Brain microvascular endothelial cell (primary cell): Measurements from ENCODE around the gene MBTD1.
A peak's percentile ranks its signal among the peaks of the same experiment; 100 is the strongest.

ENCODE experiments used
- DNase-seq: peaks from one replicate; pipeline ENCODE4 v3.0.0-alpha.2; 2020
- H3K27ac ChIP-seq: fragments of 250-450 bp; sonication (Bioruptor Pico); 2 replicates; pipeline ENCODE4 v1.5.1; 2020; ENCODE audit warnings: mild to moderate bottlenecking, moderate library complexity
- H3K27me3 ChIP-seq: fragments of 250-450 bp; sonication (Bioruptor Pico); replicated peaks from 2 replicates; pipeline ENCODE4 v1.5.1; 2020; ENCODE audit warnings: mild to moderate bottlenecking
- H3K36me3 ChIP-seq: fragments of 250-450 bp; sonication (Bioruptor Pico); replicated peaks from 2 replicates; pipeline ENCODE4 v1.5.1; 2020; ENCODE audit warnings: mild to moderate bottlenecking
- H3K4me3 ChIP-seq: 2 replicates; pipeline ENCODE4 v1.5.1; 2011; ENCODE audit warnings: low read depth, mild to moderate bottlenecking, control low read depth, low read length, moderate library complexity
- CTCF ChIP-seq: IDR thresholded peaks from 2 replicates; pipeline ENCODE4 v1.5.1; 2011; ENCODE audit warnings: low read depth, mild to moderate bottlenecking, moderate library complexity, low read length, control low read depth, inconsistent platforms; ENCODE audit errors: missing control alignments
- in situ Hi-C: cut with HindIII; loops from 2 replicates; pipeline ENCODE4 v1.10.0; 2017; ENCODE audit warnings: low sequenced_read_pairs, low pct_ligation_motif_present

MBTD1 gene

GRCh38 chr17:51164911-51165679, 94.8 kb downstream of the MBTD1 start:
- no peak overlapping the region for H3K27ac ChIP-seq
- H3K36me3 ChIP-seq: peaks cover 50% of the 10 kb centered on the region
- in situ Hi-C loops: no loop called here
- H3K27me3 ChIP-seq: no peaks in the 10 kb centered on the region
- H3K4me3 ChIP-seq: peak overlapping the region; percentile 91
- TF ChIP-seq CTCF: no peak
- no peak for DNase-seq

GRCh38 chr17:51161541-51161940, 98.3 kb downstream of the MBTD1 start:
- no peak for TF ChIP-seq CTCF
- no peak overlapping the region for H3K27ac ChIP-seq
- H3K4me3 ChIP-seq: no peak overlapping the region
- peaks cover 50% of the 10 kb centered on the region for H3K36me3 ChIP-seq
- DNase-seq: no peak
- in situ Hi-C loops: no loop called here
- no peaks in the 10 kb centered on the region for H3K27me3 ChIP-seq

- no peak for DNase-seq
- H3K4me3 ChIP-seq: no peak overlapping the region
- no peak for TF ChIP-seq CTCF
- no peak overlapping the region for H3K27ac ChIP-seq
- in situ Hi-C loops: no loop called here
- no peaks in the 10 kb centered on the region for H3K27me3 ChIP-seq
- peaks cover 57% of the 10 kb centered on the region for H3K36me3 ChIP-seq
Observed at GRCh38 chr17:51159604-51160003, 100.2 kb downstream of the MBTD1 start.

GRCh38 chr17:51155416-51155815, 104.4 kb downstream of the MBTD1 start:
- Histone ChIP-seq H3K4me3 (no peak overlapping the region), H3K27ac (no peak overlapping the region), H3K36me3 (peaks cover 31% of the 10 kb centered on the region), H3K27me3 (no peaks in the 10 kb centered on the region)
- no peak for DNase-seq
- in situ Hi-C loops: no loop called here
- TF ChIP-seq CTCF: no peak

- Histone ChIP-seq H3K27me3 (no peaks in the 10 kb centered on the region), H3K4me3 (peak overlapping the region; percentile 95), H3K36me3 (peaks cover 22% of the 10 kb centered on the region), H3K27ac (peak overlapping the region; percentile 75)
- DNase-seq: no peak
- no peak for TF ChIP-seq CTCF
- in situ Hi-C loops: no loop called here
Observed at GRCh38 chr17:51154176-51154575, 105.7 kb downstream of the MBTD1 start.
